Stomach (tissue), 9 donors: Measurements from ENCODE around the gene HBD. TPM values are rescaled to one million over a fixed set of nuclear protein-coding genes. Genes with fewer than 3 reads are reported as not detected.
"Not testable (repeated sequence)": the region's sequence is repeated elsewhere in the genome, so short reads cannot be mapped to it uniquely, and the experiment has no call there.

Source experiments
- DNase-seq, 2 donors: peaks; one replicate each; pipeline versions ENCODE4 v3.0.0 to v3.0.0-alpha.2; 2013 to 2019
- H3K27ac ChIP-seq, 5 donors: fragments of 200-600 bp in 4 of 5; sonication (generic) in 4 of 5; one replicate each; pipeline ENCODE4 v1.5.1; 2013 to 2019; ENCODE audit warnings: mild to moderate bottlenecking in 1 of 5, moderate library complexity in 1 of 5
- H3K27me3 ChIP-seq, 3 donors: fragments of 200-600 bp; sonication (generic); one replicate each; pipeline ENCODE4 v1.5.1; 2017 to 2019; ENCODE audit warnings: mixed run types in 1 of 3
- H3K36me3 ChIP-seq, 4 donors: fragments of 200-600 bp; sonication (generic); 1 replicate in 3 of 4; 2 replicates in 1 of 4; pipeline ENCODE4 v1.5.1; 2016 to 2019
- H3K4me1 ChIP-seq, 4 donors: fragments of 200-600 bp; sonication (generic); one replicate each; pipeline ENCODE4 v1.5.1; 2016 to 2019
- H3K4me3 ChIP-seq, 4 donors: fragments of 200-600 bp; sonication (generic) in 3 of 4; one replicate each; pipeline ENCODE4 v1.5.1; 2016 to 2019; ENCODE audit warnings: mild to moderate bottlenecking in 1 of 4
- H3K9me3 ChIP-seq, 4 donors: fragments of 200-600 bp; sonication (generic); one replicate each; pipeline ENCODE4 v1.5.1; 2016 to 2019
- CTCF ChIP-seq, 7 experiments: fragments of 450-650 bp in 4 of 7; fragments of 200-600 bp in 3 of 7; sonication (generic) in 3 of 7; IDR thresholded peaks; one replicate each; pipeline ENCODE4 v1.5.1; 2016 to 2019; ENCODE audit warnings: antibody characterized with exemption in 7 of 7, control low read depth in 2 of 7, mild to moderate bottlenecking in 1 of 7
- EP300 ChIP-seq: sonication (generic); formaldehyde crosslinking; IDR thresholded peaks from one replicate; pipeline ENCODE4 v1.6.1; 2017; ENCODE audit warnings: antibody characterized with exemption
- POLR2A ChIP-seq, 4 donors: fragments of 450-650 bp; IDR thresholded peaks; one replicate each; pipeline ENCODE4 v1.6.1; 2016; ENCODE audit warnings: antibody characterized with exemption in 4 of 4, control low read depth in 2 of 4, mild to moderate bottlenecking in 1 of 4, moderate library complexity in 1 of 4
- POLR2AphosphoS5 ChIP-seq, 3 donors: sonication (generic); formaldehyde crosslinking; IDR thresholded peaks; one replicate each; pipeline ENCODE4 v1.6.1; 2016; ENCODE audit warnings: antibody characterized with exemption in 3 of 3
- WGBS, 5 donors: extraction: QIAGEN DNeasy Blood & Tissue Kit in 3 of 5; methylation state at CpG; one replicate each; pipeline versions ENCODE4 v1.1.5 to v1.1.7; 2013 to 2018; 5-methylcytosine and 5-hydroxymethylcytosine counted together
- intact Hi-C: fragments of 100-400 bp; cut with DNase I; formaldehyde crosslinking; loops from one replicate; pipeline ENCODE4 v1.15.1; 2023; ENCODE audit warnings: low total_unique reads
- polyA plus RNA-seq, 3 donors: library from polyadenylated mRNA; stranded (reverse); fragments of 200-250 nt; gene quantifications; one replicate each; pipeline ENCODE4 v1.2.3, GENCODE V29; 2013
- total RNA-seq, 5 donors: library from RNA; depleted of rRNA; stranded (reverse); fragments of >200 nt; gene quantifications; one replicate each; pipeline versions ENCODE4 v1.1.0 to v1.2.3, GENCODE V29; 2014 to 2016
- donor health status: healthy with polysubstance abuse.
- donor health status: Bipolar disorder and iron deficiency.
- donor health status: healthy.

Gene HBD
- total and polyA plus RNA-seq, 8 donors = 0.20 to 4.8 TPM; not detected in 6

GRCh38 chr11:5251746-5252145, 17.5 kb upstream of the HBD start:
- intact Hi-C loops = no loop called here
- no peak overlapping the region for H3K27ac ChIP-seq
- H3K4me3 ChIP-seq = no peak overlapping the region
- no peak for DNase-seq
- no peaks in the 10 kb centered on the region for H3K36me3 ChIP-seq
- H3K4me1 ChIP-seq = no peaks in the 10 kb centered on the region
- TF ChIP-seq POLR2A (IDR thresholded peaks at IDR 0.05) (no peak), CTCF (IDR thresholded peaks at IDR 0.05) (no peak), EP300 (no peak), POLR2AphosphoS5 (IDR thresholded peaks at IDR 0.05) (no peak)
- H3K27me3 ChIP-seq = no peaks in the 10 kb centered on the region
- H3K9me3 ChIP-seq = no peaks in the 10 kb centered on the region
- WGBS, 5 donors = 15 to 63% (median 44%) methylated on average over 2 of the region's 2 CpGs

- no peak overlapping the region for H3K27ac ChIP-seq
- no peak for DNase-seq
- no peaks in the 10 kb centered on the region for H3K27me3 ChIP-seq
- H3K4me3 ChIP-seq = no peak overlapping the region
- TF ChIP-seq POLR2AphosphoS5 (IDR thresholded peaks at IDR 0.05) = no peak
- TF ChIP-seq EP300 = no peak
- TF ChIP-seq CTCF (IDR thresholded peaks at IDR 0.05) = no peak
- intact Hi-C loops = no loop called here
- H3K36me3 ChIP-seq = no peaks in the 10 kb centered on the region
- 83 to 86% (median 84%) methylated on average over 4 of the region's 4 CpGs for WGBS, 5 donors
- no peaks in the 10 kb centered on the region for H3K9me3 ChIP-seq
- no peaks in the 10 kb centered on the region for H3K4me1 ChIP-seq
Measured at GRCh38 chr11:5250543-5251204, 16.4 kb upstream of the HBD start.

GRCh38 chr11:5249807-5250396, 15.6 kb upstream of the HBD start, which contains the start of gene HBG1:
Gene HBG1 (minus strand): TSS chr11:5249857. CDS start chr11:5249804, 53 bp downstream.
- H3K27ac ChIP-seq, H3K27me3 ChIP-seq, intact Hi-C loops, H3K4me3 ChIP-seq, H3K4me1 ChIP-seq, H3K9me3 ChIP-seq, H3K36me3 ChIP-seq, DNase-seq: not testable (repeated sequence)
- WGBS, 5 donors = 66 to 88% (median 82%) methylated on average over 2 to 4 of the region's 9 CpGs

GRCh38 chr11:5248498-5248897, 14.2 kb upstream of the HBD start:
- intact Hi-C loops, H3K4me1 ChIP-seq, H3K36me3 ChIP-seq, H3K4me3 ChIP-seq, DNase-seq, H3K9me3 ChIP-seq, H3K27ac ChIP-seq, H3K27me3 ChIP-seq: not testable (repeated sequence)
- 24 to 90% (median 70%) methylated on average over 7 of the region's 7 CpGs for WGBS, 5 donors

- 80 to 90% (median 86%) methylated on average over 3 of the region's 3 CpGs for WGBS, 5 donors
- Histone ChIP-seq H3K4me3 (no peak overlapping the region), H3K9me3 (no peaks in the 10 kb centered on the region), H3K36me3 (no peaks in the 10 kb centered on the region), H3K4me1 (no peaks in the 10 kb centered on the region), H3K27me3 (no peaks in the 10 kb centered on the region), H3K27ac (no peak overlapping the region)
- TF ChIP-seq POLR2AphosphoS5 (IDR thresholded peaks at IDR 0.05) (no peak), POLR2A (IDR thresholded peaks at IDR 0.05) (no peak), CTCF (IDR thresholded peaks at IDR 0.05) (no peak), EP300 (no peak)
- intact Hi-C loops = no loop called here
- no peak for DNase-seq
Measured at GRCh38 chr11:5247472-5248192, 13.3 kb upstream of the HBD start.
